ENCODE data around the gene RALY. TPM values are rescaled to one million over a fixed set of nuclear protein-coding genes. Genes with fewer than 3 reads are reported as not detected.
"Not testable (repeated sequence)": the region's sequence is repeated elsewhere in the genome, so short reads cannot be mapped to it uniquely, and the experiment has no call there.

RALY gene
- total RNA-seq, 1 donor from 2014 or later = 104 TPM

GRCh38 chr20:34111702-34112599 is 118.2 kb downstream of the RALY start, which contains the start of gene EIF2S2:
Gene EIF2S2 (minus strand): TSS chr20:34112243. CDS start chr20:34112110, 133 bp downstream.
- intact Hi-C loops (cut with micrococcal nuclease) = no loop called here
- ATAC-seq (peak; percentile 97), DNase-seq (peak; percentile 98)

GRCh38 chr20:34112600-34113101 is 118.9 kb downstream of the RALY start:
- ATAC-seq (peak; percentile 3), DNase-seq (no peak)
- intact Hi-C loops (cut with micrococcal nuclease) = no loop called here

DNA sequence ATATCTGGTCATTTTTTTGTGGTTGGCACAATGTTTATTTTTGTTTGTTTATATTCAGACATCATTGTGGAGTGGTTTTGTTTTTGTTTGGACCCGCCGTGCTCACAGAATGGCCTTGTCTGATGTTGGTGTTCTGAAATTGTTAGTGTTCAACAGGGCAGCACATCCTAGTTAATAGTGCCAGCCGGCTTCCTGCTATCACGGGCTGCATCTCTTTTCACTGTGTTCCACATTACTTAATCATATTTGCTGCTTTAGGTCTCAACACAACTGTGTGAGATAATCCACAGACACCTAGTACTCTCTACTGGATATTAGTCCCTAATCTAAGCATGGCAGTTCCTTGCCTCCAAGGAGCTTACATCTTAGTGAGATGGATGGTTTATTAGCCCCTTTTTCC is 121.1 kb downstream of the RALY start:
- intact Hi-C loops (cut with micrococcal nuclease) = no loop called here
- DNase-seq (no peak), ATAC-seq (no peak)

DNA sequence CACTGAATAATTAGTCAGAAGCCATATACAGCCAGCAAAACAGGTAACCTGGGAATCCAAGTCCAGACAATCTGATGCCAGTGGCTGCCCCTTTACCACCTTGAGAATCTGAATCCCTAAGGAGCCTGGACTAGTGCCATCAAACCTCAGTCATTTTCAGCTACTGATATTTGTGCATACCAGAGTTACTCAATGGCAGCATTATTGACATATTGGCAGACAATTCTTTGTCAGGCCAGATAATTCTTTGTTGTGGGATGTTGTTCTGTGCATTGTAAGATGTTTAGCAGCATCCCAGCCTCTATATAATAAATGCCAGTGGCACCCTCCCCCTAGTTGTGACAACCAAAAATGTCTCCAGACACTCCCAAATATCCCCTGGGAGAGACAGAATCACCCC is 121.5 kb downstream of the RALY start:
- intact Hi-C loops (cut with micrococcal nuclease) = no loop called here
- ATAC-seq = no peak
- no peak for DNase-seq

DNA sequence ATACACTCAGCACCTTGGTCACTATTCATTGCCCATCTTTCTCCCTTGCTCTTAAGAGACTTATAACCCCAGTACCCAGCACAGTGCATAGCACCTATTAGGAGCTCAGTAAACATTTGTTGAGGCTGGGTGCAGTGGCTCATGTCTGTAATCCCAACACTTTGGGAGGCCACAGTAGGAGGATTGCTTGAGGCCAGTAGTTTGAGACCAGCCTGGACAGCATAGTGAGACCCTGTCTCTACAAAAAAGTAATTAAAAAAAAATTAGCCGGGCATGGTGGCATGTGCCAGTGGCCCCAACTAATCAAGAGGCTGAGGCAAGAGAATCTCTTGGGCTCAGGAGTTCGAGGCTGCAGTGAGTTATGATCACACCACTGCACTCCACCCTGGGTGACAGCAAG is 126.5 kb downstream of the RALY start:
- no peak for DNase-seq
- ATAC-seq = no peak
- intact Hi-C loops (cut with micrococcal nuclease) = no loop called here

DNA sequence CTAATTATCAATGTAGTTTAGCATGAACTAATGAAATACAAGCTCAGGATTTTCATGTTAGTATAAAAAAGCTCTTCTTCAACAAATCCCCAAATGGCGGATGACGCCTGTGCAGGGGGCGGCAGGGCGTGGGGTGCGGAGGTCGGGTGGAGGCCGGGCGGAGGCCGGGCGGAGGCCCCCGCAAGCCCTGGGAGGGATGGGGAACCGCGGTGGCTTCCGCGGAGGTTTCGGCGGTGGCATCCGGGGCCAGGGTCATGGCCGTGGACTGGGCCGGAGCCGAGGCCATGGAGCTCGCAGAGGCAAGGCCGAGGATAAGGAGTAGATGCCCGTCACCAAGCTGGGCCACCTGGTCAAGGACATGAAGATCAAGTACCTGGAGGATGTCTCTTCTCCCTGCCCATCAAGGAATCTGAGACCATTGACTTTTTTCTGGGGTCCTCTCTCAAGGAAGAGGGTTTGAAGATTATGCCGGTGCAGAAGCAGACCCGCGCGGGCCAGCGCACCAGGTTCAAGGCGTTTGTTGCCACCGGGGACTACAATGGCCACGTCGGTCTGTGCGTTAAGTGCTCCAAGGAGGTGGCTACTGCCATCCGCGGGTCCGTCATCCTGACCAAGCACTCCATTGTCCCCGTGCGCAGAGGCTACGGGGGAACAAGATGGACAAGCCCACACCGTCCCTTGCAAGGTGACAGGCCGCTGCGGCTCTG is 128.7 kb downstream of the RALY start:
- intact Hi-C loops (cut with micrococcal nuclease) = no loop called here
- ATAC-seq = no peak
- DNase-seq = no peak

DNA sequence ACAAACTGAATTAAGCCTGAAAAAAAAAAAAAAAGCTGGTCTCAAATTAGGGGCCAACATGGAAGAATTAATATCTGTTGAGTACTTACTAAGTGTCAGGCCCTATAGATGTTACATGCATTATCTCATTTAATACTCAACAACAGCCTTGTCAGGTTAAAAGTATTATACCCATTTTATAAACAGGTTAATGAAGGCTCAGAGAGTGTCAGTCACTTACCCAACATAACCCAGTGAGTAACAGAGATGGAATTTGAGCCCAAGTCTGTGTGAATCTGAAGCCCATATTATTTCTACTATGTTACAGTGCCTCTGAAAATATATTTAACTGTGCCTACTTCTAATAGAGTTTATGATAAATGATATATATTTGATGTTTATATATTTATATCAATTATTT is 129.6 kb downstream of the RALY start:
- no peak for ATAC-seq
- intact Hi-C loops (cut with micrococcal nuclease) = no loop called here

DNA sequence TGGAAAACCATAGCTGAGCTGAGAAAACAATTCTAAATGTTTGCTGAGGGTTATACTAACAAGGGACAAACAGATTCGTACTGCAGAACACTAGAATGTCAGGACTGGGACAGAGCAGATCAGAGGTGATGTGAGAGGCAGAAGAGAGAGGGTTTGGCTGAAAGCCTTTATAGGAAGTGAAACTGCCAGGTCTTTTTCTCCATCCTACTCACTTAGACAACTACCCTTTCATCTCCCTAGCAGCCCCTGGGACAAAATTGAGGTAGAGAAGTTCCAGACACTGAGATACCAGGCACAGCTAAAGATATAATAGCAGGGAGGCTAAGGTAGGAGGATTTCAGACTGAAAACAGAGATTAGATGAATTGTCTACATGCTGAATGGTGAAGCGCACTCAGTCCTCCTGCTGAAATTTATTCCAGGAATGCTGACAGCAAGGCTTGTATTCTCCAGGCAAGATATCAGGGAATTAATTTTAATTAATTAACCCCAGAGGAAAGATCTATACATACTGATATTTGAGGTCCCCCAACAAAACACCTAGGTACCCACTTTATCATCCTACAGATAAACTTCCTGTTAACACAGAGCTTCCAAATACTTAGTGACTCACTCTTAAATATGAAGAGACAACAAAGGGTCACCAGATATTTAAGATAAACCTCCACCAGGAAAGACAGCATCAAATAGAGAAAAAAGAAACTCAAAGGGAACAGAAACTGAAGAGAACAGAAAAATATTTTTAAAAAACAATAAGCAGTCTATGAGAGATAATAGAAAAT is 130.9 kb downstream of the RALY start:
- ATAC-seq = no peak
- no peak for DNase-seq
- intact Hi-C loops (cut with micrococcal nuclease) = loop anchor here (5.0 kb wide), 1 partner anchor 42 kb away; no protein-coding TSS in a partner anchor

More for the DNA sequence above, 129.6 kb downstream of the RALY start:
- DNase-seq = no peak

DNA sequence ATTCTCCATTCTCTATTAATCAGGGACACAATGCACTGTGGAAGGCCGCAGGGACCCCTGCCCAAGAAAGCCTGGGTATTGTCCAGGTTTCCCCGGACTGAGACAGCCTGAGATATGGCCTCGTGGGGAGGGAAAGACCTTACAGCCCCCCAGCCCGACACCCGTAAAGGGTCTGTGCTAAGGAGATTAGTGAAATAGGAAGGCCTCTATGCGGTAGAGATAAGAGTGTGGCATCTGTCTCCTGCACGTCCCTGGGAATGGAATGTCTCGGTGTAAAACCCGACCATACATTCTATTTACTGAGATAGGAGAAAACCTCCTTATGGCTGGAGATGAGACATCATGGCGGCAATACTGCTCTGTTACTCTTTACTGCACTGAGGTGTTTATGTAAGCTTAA is 134.1 kb downstream of the RALY start:
- intact Hi-C loops (cut with micrococcal nuclease) = loop anchor here (5.0 kb wide), 1 partner anchor 45 kb away; no protein-coding TSS in a partner anchor
- no peak for ATAC-seq
- no peak for DNase-seq

DNA sequence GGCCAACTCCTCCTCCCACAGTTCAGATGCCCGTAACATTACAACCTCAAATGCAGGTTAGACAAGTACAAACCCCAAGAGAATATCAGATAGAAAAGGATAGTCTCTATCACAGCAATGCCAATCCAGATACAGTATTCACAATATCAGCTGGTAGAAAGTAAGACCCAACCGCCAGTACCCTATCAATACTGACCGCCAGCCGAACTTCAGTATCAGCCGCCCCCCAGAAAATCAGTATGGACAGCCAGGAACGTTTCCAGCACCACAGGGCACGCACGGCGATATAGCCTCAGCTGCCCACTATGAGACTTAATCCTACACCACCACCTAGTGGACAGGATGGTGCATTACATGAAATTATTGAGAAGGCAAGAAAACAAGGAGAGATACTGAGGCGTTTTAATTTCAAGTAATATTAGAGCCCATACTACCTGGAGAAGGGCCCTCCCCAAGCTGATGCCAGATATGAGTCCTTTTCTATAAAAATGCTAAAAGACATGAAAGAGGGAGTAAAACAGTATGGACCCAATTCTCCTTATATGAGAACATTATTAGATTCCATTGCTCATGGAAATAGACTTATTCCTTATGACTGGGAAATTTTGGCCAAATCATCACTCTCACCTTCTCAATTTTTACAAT is 135.9 kb downstream of the RALY start:
- DNase-seq (peak; percentile 61), ATAC-seq (peak; percentile 83)
- intact Hi-C loops (cut with micrococcal nuclease) = loop anchor here (5.0 kb wide), 1 partner anchor 47 kb away; no protein-coding TSS in a partner anchor

GRCh38 chr20:34131491-34131890 is 137.8 kb downstream of the RALY start:
- intact Hi-C loops (cut with micrococcal nuclease) = no loop called here
- no peak for DNase-seq

GRCh38 chr20:34132491-34132890 is 138.8 kb downstream of the RALY start:
- intact Hi-C loops (cut with micrococcal nuclease); ATAC-seq; DNase-seq: not testable (repeated sequence)

More at GRCh38 chr20:34131491-34131890, 137.8 kb downstream of the RALY start:
- ATAC-seq = no peak

DNA sequence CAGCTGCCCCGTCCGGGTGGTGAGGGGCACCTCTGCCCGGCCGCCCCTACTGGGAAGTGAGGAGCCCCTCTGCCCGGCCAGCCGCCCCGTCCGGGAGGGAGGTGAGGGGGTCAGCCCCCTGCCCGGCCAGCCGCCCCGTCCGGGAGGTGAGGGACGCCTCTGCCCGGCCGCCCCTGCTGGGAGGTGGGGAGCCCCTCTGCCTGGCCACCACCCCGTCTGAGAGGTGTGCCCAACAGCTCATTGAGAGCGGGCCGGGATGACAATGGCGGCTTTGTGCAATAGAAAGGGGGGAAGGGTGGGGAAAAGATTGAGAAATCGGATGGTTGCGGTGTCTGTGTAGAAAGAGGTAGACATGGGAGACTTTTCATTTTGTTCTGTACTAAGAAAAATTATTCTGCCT is 139.2 kb downstream of the RALY start:
- intact Hi-C loops (cut with micrococcal nuclease); DNase-seq; ATAC-seq: not testable (repeated sequence)

DNA sequence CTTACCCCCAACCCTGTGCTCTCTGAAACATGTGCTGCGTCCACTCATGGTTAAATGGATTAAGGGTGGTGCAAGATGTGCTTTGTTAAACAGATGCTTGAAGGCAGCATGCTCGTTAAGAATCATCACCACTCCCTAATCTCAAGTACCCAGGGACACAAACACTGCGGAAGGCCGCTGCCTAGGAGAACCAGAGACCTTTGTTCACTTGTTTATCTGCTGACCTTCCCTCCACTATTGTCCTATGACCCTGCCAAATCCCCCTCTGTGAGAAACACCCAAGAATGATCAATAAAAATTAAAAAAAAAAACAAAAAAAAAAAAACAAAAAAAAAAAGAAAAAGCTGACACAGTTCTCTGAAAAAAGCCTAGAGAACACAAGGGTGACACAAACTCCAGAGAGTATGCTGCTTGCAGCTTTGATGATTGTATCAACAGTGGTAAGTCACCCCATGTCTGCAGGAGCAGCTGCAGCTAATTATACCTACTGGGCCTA is 139.7 kb downstream of the RALY start:
- DNase-seq; intact Hi-C loops (cut with micrococcal nuclease); ATAC-seq: not testable (repeated sequence)

Data from left ventricle myocardium superior (tissue), 1 donor.